ENCODE results near the gene MYO19. TPM values are rescaled to one million over a fixed set of nuclear protein-coding genes. Genes with fewer than 3 reads are reported as not detected.
A peak's percentile ranks its signal among the peaks of the same experiment; 100 is the strongest.
"Not testable (repeated sequence)": the region's sequence is repeated elsewhere in the genome, so short reads cannot be mapped to it uniquely, and the experiment has no call there.

MYO19 gene
- polyA plus RNA-seq, 3 donors from 2014 or later: 2.8 to 8.3 (median 4.1) TPM

DNA sequence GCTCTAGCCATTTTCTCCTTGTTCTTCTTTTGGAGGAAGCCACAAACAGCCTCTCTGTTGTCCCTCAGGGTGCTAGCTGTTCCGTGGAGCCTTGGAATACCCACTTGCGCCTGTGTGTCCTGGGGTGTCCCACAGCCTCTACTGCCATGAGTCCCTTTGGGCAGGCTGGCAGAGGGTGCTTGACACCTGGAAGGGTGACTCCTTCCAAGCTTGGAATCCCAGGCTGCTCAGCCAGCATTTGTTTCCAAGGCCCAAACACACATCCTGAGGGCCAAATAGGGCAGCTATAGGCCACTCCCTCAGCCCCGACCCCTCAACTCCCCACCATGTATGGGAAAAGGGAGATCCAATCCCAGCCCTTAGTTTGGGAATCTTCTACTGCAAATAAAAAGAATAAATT is 33.3 kb downstream of the MYO19 start:
- peaks cover 4 to 30% (median 10%) of the 10 kb centered on the region in 3 donors for H3K36me3 Mint-ChIP-seq
- peaks cover 0 to 2% (median 0%) of the 10 kb centered on the region in 3 donors for H3K27me3 Mint-ChIP-seq (ENCODE audit: low read depth in 3 of 3)
- no peak overlapping the region for H3K27ac Mint-ChIP-seq

GRCh38 chr17:36500745-36501225 is 33.9 kb downstream of the MYO19 start:
- no peak overlapping the region for H3K4me3 Mint-ChIP-seq
- H3K36me3 Mint-ChIP-seq: peaks cover 8 to 34% (median 10%) of the 10 kb centered on the region in 3 donors
- H3K27ac Mint-ChIP-seq: no peak overlapping the region
- DNase-seq: no peak
- no peaks in the 10 kb centered on the region for H3K9me3 Mint-ChIP-seq
- H3K27me3 Mint-ChIP-seq (ENCODE audit: low read depth in 3 of 3): peaks cover 0 to 2% (median 0%) of the 10 kb centered on the region in 3 donors
- H3K4me1 Mint-ChIP-seq: no peaks in the 10 kb centered on the region

More for the DNA sequence above, 33.3 kb downstream of the MYO19 start:
- DNase-seq: no peak
- H3K4me3 Mint-ChIP-seq: no peak overlapping the region
- H3K9me3 Mint-ChIP-seq: no peaks in the 10 kb centered on the region
- no peaks in the 10 kb centered on the region for H3K4me1 Mint-ChIP-seq

- peak overlapping the region in 1 of 6 donors; percentile 27 for H3K27ac Mint-ChIP-seq
- H3K9me3 Mint-ChIP-seq: no peaks in the 10 kb centered on the region
- no peak overlapping the region for H3K4me3 Mint-ChIP-seq
Measured at GRCh38 chr17:36498560-36499300, 35.9 kb downstream of the MYO19 start.

GRCh38 chr17:36498155-36498554 is 36.5 kb downstream of the MYO19 start:
- no peaks in the 10 kb centered on the region for H3K27me3 Mint-ChIP-seq (ENCODE audit: low read depth in 3 of 3)
- H3K27ac Mint-ChIP-seq: no peak overlapping the region
- no peaks in the 10 kb centered on the region for H3K9me3 Mint-ChIP-seq
- peaks cover 0 to 6% of the 10 kb centered on the region in 2 donors for H3K4me1 Mint-ChIP-seq
- no peak for DNase-seq
- H3K36me3 Mint-ChIP-seq: peaks cover 7 to 29% (median 19%) of the 10 kb centered on the region in 3 donors
- no peak overlapping the region for H3K4me3 Mint-ChIP-seq

More at GRCh38 chr17:36498560-36499300, 35.9 kb downstream of the MYO19 start:
- H3K36me3 Mint-ChIP-seq: peaks cover 7 to 34% (median 19%) of the 10 kb centered on the region in 3 donors
- no peak for DNase-seq
- H3K4me1 Mint-ChIP-seq: peaks cover 0 to 6% of the 10 kb centered on the region in 2 donors
- peaks cover 0 to 2% (median 0%) of the 10 kb centered on the region in 3 donors for H3K27me3 Mint-ChIP-seq (ENCODE audit: low read depth in 3 of 3)

- Mint-ChIP-seq H3K9me3 (no peaks in the 10 kb centered on the region), H3K4me3 (no peak overlapping the region), H3K4me1 (peaks cover 5 to 19% of the 10 kb centered on the region in 2 donors), H3K27me3 (ENCODE audit: low read depth in 3 of 3) (no peaks in the 10 kb centered on the region), H3K36me3 (peaks cover 14 to 35% (median 19%) of the 10 kb centered on the region in 3 donors), H3K27ac (peak overlapping the region in 1 of 6 donors; percentile 49)
- DNase-seq: no peak
Measured at GRCh38 chr17:36496018-36496789, 38.5 kb downstream of the MYO19 start.

- Mint-ChIP-seq H3K27ac (no peak overlapping the region), H3K36me3 (peaks cover 14 to 35% (median 19%) of the 10 kb centered on the region in 3 donors), H3K4me1 (peaks cover 11 to 27% of the 10 kb centered on the region in 2 donors)
Measured at GRCh38 chr17:36495076-36495578, 39.5 kb downstream of the MYO19 start.

GRCh38 chr17:36494674-36495073 is 40.0 kb downstream of the MYO19 start:
- Mint-ChIP-seq H3K27ac (no peak overlapping the region), H3K27me3 (ENCODE audit: low read depth in 3 of 3) (no peaks in the 10 kb centered on the region), H3K9me3 (no peaks in the 10 kb centered on the region), H3K4me1 (peaks cover 15 to 32% of the 10 kb centered on the region in 2 donors), H3K4me3 (no peak overlapping the region), H3K36me3 (peaks cover 14 to 35% (median 19%) of the 10 kb centered on the region in 3 donors)
- no peak for DNase-seq

More at GRCh38 chr17:36495076-36495578, 39.5 kb downstream of the MYO19 start:
- H3K9me3 Mint-ChIP-seq: no peaks in the 10 kb centered on the region
- H3K27me3 Mint-ChIP-seq (ENCODE audit: low read depth in 3 of 3): no peaks in the 10 kb centered on the region
- no peak for DNase-seq
- H3K4me3 Mint-ChIP-seq: no peak overlapping the region

GRCh38 chr17:36493956-36494355 is 40.7 kb downstream of the MYO19 start:
- DNase-seq: no peak
- peaks cover 14 to 35% (median 19%) of the 10 kb centered on the region in 3 donors for H3K36me3 Mint-ChIP-seq
- no peaks in the 10 kb centered on the region for H3K27me3 Mint-ChIP-seq (ENCODE audit: low read depth in 3 of 3)
- H3K4me1 Mint-ChIP-seq: peaks cover 20 to 39% of the 10 kb centered on the region in 2 donors
- no peaks in the 10 kb centered on the region for H3K9me3 Mint-ChIP-seq
- no peak overlapping the region for H3K4me3 Mint-ChIP-seq
- H3K27ac Mint-ChIP-seq: peak overlapping the region in 1 of 6 donors; percentile 13

DNA sequence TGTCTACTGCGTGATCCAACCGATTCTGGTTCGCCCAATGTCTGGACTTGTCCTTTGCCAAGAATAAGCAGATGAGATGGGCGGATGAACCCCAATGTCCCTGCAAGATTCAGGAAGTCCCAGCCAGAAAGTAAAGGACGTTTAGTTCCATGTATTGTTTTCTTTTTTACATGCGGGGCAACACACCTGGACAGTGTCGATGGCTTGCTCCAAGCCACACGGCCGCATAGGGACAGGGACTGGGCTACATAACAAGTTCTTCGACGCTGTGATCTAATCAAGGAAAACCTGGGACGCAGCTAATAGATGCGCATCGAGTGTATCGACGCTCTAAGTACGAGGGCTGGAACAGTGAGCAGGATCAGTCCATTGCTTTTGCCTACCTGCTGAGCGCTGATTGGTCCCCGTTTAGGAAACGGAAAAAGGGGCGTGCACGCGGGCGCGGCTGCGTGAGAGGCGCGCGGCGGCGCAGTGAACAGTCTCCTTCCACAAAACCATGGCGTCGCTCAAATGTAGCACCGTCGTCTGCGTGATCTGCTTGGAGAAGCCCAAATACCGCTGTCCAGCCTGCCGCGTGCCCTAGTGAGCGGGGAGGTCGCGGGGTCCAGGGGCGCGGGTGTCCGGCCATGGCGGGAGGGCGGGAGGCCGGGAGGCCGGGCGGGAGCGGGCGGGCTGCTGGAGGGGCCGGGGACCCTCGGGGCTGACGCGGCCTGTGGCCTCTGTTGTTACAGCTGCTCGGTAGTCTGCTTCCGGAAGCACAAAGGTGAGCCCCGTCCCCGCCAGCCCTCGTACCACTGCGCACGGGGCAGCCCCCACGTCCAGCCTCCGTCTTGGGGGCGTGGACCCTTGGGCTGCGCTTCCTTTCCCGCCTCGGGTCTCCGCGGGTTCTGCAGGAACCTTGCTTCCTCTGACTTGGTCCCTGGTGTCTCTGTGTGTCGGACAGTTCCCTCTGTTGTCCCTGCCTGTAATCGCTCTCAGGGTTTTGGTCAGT is 48.2 kb downstream of the MYO19 start, which contains the start of gene ZNHIT3:
TSS of gene ZNHIT3 (plus strand) at position 478 of the 991 bp plus-strand sequence. CDS start at position 497, 19 bp downstream.
- H3K27ac Mint-ChIP-seq: peak within 1 kb of the TSS; percentile 86 to 99 (median 96)
- H3K9me3 Mint-ChIP-seq: no peaks in the 10 kb centered on the region
- peaks cover 6 to 13% (median 12%) of the 10 kb centered on the region in 3 donors for H3K27me3 Mint-ChIP-seq (ENCODE audit: low read depth in 3 of 3)
- peak; percentile 87 to 88 (median 88) for DNase-seq
- H3K4me3 Mint-ChIP-seq: peak within 1 kb of the TSS; percentile 96 to 99 (median 99)
- peaks cover 2 to 5% (median 3%) of the 10 kb centered on the region in 3 donors for H3K36me3 Mint-ChIP-seq
- peaks cover 56 to 62% of the 10 kb centered on the region in 2 donors for H3K4me1 Mint-ChIP-seq

GRCh38 chr17:36485805-36486203 is 48.9 kb downstream of the MYO19 start:
- H3K36me3 Mint-ChIP-seq: peaks cover 0 to 5% (median 3%) of the 10 kb centered on the region in 3 donors
- H3K9me3 Mint-ChIP-seq: no peaks in the 10 kb centered on the region
- peak overlapping the region; percentile 96 to 99 (median 99) for H3K4me3 Mint-ChIP-seq
- DNase-seq: no peak
- peak overlapping the region; percentile 86 to 99 (median 96) for H3K27ac Mint-ChIP-seq
- peaks cover 51 to 56% of the 10 kb centered on the region in 2 donors for H3K4me1 Mint-ChIP-seq
- peaks cover 8 to 13% (median 12%) of the 10 kb centered on the region in 3 donors for H3K27me3 Mint-ChIP-seq (ENCODE audit: low read depth in 3 of 3)

- peaks cover 47 to 50% of the 10 kb centered on the region in 2 donors for H3K4me1 Mint-ChIP-seq
- no peak overlapping the region for H3K27ac Mint-ChIP-seq
- H3K36me3 Mint-ChIP-seq: peaks cover 0 to 5% (median 3%) of the 10 kb centered on the region in 3 donors
- no peaks in the 10 kb centered on the region for H3K9me3 Mint-ChIP-seq
- DNase-seq: no peak
- H3K4me3 Mint-ChIP-seq: peak overlapping the region; percentile 23 to 97 (median 63)
- H3K27me3 Mint-ChIP-seq (ENCODE audit: low read depth in 3 of 3): peaks cover 8 to 16% (median 13%) of the 10 kb centered on the region in 3 donors
Measured at GRCh38 chr17:36485027-36485426, 49.6 kb downstream of the MYO19 start.

- H3K9me3 Mint-ChIP-seq, DNase-seq, H3K36me3 Mint-ChIP-seq, H3K27ac Mint-ChIP-seq: not testable (repeated sequence)
- Mint-ChIP-seq H3K27me3 (ENCODE audit: low read depth in 3 of 3) (peaks cover 8 to 21% (median 13%) of the 10 kb centered on the region in 3 donors), H3K4me1 (peaks cover 40% of the 10 kb centered on the region in 2 donors), H3K4me3 (peak overlapping the region; percentile 33 to 61 (median 48))
Measured at GRCh38 chr17:36484021-36484420, 50.6 kb downstream of the MYO19 start.

Measured in immature natural killer cell (primary cell).